NCI-H2196 (cell line): ENCODE data around the gene CRYM.
A peak's percentile ranks its signal among the peaks of the same experiment; 100 is the strongest.
"Not testable (repeated sequence)": the region's sequence is repeated elsewhere in the genome, so short reads cannot be mapped to it uniquely, and the experiment has no call there.

Experiments used
- DNase-seq: peaks from one replicate; lab custom pipeline; 2025; ENCODE audit not compliant: unreplicated experiment; lab: John Stamatoyannopoulos, UW

Gene CRYM

GRCh38 chr16:21250072-21250923 is 27.8 kb downstream of the CRYM start:
- no peak for DNase-seq

- not testable (repeated sequence) for DNase-seq
Observed at GRCh38 chr16:21248179-21248578, 29.9 kb downstream of the CRYM start.

DNA sequence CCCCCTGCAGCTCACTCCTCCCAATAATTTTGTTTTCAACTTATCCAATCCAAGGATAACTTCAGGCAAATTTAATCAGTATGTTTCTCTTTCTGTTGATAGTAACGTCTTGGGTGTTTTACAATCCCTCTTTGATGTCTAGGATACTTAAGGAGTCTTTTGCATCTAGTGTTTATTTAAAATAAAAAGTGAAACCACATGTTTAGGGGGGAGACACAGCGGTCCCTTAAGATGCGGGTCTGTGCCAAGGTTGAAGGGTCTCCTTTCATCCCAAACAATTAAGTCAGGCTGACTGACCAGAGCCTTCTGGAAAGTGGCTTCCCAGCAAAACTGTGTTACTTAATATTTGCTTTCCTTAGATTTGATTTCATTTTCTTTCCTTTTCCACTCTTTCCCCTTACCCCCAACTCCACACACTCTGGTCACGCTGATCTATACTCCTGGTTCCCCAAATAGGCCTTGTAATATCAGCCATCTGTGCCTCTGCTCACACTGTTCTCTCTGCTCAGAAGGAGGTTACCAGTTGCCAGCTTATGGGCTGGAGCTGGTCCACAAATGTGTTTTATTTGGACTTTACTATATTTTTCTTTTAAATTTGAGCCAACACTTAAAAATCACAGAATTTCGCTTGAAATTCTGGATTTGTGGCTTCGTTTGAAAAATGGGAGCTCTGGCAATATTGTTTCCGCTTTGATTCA is 33.4 kb downstream of the CRYM start:
- DNase-seq: no peak

DNA sequence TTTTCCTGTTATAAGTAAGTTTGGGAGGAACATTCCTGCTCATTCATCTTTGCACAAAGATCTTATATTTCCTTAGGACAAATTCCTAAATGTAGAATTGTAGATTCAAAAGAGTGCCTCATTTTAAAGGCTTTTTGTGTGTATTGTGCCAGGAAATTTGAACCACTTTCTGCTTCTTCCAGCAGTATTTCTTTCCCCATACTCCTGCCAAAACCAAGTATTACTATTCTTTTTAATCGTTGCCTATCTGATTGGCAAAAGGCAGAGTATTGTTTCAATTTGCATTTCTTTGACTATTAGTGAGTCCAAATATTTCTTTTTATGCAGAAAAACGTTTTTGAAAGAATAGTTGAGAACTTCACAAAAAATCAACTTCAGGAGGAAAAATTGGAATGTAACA is 35.3 kb downstream of the CRYM start:
- no peak for DNase-seq

DNA sequence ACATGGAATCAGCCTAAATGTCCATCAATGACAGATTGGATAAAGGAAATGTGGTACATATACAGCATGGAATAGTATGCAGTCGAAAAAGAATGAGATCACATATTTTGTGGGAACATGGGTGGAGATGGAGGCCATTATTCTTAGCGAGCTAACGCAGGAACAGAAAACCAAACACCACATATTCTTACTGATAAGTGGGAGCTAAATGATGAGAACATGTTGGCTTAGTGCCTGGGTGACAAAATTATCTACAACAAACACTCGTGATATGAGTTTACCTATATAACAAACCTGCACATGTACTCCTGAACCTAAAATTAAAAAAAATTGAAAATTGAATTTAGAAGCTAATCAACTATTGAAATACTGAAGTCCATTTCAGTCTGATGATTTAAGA is 38.4 kb downstream of the CRYM start:
- peak; percentile 8 for DNase-seq

GRCh38 chr16:21236831-21237230 is 41.3 kb downstream of the CRYM start:
- DNase-seq: no peak

DNA sequence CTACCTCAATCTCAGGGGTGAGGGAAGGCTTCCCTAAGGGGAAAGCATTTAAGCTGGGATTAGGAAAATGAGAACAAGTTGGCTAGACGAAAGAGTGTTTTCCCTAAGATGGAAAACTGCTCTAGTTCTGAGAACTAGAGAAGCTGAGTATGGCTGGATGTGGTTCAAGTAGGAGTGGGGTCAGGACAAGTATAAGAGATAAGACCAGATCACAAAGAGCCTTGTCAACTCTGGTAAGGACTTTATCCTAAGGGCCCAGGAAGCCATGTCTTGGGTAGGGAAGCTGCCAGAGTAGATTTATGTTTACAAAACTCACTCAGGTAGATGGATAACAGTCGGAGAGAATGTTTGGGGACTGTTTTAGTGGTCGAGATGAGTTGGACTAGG is 42.9 kb downstream of the CRYM start:
- no peak for DNase-seq

GRCh38 chr16:21233521-21234150 is 44.5 kb downstream of the CRYM start, which contains the start of gene ANKS4B:
Gene ANKS4B (plus strand): TSS chr16:21233699. CDS start chr16:21233738, 39 bp downstream.
- DNase-seq: no peak

GRCh38 chr16:21233045-21233520 is 45.0 kb downstream of the CRYM start:
- DNase-seq: no peak

DNA sequence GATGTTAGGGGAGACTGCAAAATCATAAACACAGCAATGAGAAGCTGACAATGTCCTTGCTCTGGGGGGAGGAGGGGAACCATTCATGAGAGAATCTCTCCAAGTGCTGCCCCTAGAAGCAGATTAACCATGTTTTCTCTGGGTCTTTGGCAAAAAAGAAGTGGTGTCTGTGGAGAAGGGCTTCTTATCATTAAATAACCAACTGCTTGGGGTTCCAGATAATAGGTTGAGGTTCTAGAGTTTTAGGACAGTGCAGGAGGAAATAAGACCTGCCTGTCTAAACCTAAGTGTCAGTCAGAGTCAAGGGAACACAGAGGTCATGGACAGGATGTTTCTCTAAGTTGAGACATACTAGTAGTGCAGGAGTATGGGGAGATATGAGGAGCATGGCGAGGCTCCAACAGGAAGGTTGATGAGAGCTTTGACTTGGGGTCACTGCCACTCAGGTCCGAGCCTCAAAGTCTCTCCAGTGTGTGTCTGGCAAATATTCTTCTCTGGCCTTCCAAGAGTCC is 49.7 kb downstream of the CRYM start:
- no peak for DNase-seq

- no peak for DNase-seq
Observed at GRCh38 chr16:21227866-21228265, 50.2 kb downstream of the CRYM start.

- DNase-seq: no peak
Observed at GRCh38 chr16:21226749-21227148, 51.3 kb downstream of the CRYM start.

DNA sequence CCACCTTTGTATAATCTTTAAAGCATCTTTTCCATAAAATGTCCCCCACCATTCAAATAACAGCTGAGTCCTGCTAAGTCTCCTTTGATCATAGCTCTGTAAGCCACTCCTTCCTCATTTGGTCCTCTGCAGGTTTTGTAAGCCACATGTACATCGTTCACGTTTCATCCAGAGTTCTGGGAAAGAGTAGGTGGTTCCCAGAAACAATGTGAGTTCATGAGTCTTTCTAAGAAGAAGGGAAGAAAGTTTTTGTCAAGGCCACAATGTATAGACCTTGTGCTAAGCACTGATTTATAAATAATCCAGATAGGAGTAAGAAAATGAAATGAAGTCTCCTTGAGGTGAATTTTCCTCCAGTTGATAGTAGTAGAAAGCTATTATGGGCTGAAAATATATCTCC is 53.3 kb downstream of the CRYM start:
- no peak for DNase-seq

- no peak for DNase-seq
Observed at GRCh38 chr16:21223787-21224186, 54.3 kb downstream of the CRYM start.

GRCh38 chr16:21222495-21223337 is 55.4 kb downstream of the CRYM start:
- no peak for DNase-seq

DNA sequence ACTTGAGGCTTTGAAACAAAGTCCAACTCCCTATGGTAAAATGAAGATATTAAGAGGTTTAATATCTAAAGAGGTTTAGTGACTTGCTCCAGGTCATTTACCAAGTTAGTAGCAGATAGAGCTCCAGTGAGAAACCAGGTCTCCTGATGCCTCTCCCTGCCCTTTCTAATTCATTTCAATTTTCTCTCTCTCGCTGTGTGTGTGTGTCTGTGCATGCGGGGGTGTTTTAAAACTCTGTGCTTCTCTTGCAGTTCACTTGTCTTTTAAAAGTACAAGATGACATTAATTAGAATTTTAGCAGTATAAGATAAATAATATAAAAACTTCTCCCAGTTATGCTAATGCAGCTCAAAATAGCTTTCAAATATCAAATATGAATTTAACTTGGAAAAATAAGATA is 58.5 kb downstream of the CRYM start:
- DNase-seq: no peak

- DNase-seq: no peak
Observed at GRCh38 chr16:21218153-21218552, 59.9 kb downstream of the CRYM start.

GRCh38 chr16:21217121-21217520 is 61.0 kb downstream of the CRYM start:
- DNase-seq: no peak

DNA sequence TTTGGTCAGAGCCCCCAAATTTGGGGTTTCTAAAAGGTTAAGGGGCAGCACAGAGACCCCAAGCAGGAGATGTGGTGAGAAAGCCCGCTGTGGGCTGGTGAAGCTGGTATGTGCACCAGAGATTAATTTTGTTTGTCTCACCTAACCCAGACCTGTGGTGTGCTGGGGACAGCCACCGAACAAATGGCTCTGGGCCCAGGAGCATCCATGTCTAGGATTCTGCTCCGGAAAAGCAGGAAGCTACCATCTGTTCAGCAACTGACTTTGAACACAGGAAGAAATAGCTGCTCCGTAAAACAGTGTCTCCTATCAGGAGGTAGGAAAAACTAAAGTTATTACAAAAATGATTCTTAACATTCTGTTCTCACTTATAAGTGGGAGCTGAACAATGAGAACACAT is 64.0 kb downstream of the CRYM start:
- DNase-seq: no peak

- DNase-seq: no peak
Observed at GRCh38 chr16:21211486-21211885, 66.6 kb downstream of the CRYM start, which contains the start of gene ZP2. Gene ZP2 (minus strand): TSS chr16:21211574. CDS start chr16:21211547, 27 bp downstream.
